C4-2B (cell line): ENCODE data around the gene OXSR1.

Source experiments
- CTCF ChIP-seq: fragments of 450-650 bp; conservative IDR thresholded peaks from 2 replicates; pipeline ENCODE4 v1.5.1; 2017; ENCODE audit warnings: mild to moderate bottlenecking
- ZFX ChIP-seq: fragments of 450-650 bp; IDR thresholded peaks from 2 replicates; pipeline ENCODE4 v1.6.1; 2017

- no peak for TF ChIP-seq CTCF
- no peak for TF ChIP-seq ZFX
Observed at GRCh38 chr3:38140326-38141172, 24.8 kb upstream of the OXSR1 start.
